ENCODE measurements around the gene PSMB3.
A peak's percentile ranks its signal among the peaks of the same experiment; 100 is the strongest.

The PSMB3 gene

DNA sequence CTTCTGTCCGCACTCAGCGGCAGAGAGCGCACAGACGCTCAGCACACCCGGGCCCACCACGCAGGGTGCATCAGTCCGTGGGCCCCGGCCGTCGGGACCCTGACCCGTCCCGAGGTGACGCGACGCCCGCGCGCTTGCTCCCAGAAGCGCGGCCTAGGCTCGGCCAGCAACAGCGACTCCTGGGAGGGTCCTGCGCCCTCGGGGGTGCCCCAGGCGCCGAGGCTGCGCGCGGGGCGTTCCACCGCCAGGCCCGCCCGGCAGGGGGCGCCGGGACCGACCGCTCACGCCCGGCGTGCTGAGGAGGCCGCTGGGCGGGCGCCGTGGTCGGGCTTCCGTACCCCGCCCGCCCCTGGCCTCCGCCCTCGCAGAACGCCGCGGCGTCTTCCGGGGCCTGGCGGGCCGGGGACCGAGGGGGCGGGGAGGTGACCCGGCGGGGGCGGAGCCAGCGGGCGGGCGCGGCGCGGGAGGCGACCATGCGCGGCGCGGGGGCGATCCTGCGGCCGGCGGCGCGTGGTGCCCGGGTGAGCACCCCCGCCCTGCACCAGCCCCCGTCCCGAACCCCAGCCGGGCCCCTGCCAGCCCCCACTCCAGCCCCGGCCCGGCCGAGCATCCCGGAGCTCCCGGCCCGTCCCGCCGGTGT lies 22.5 kb upstream of the PSMB3 start, which contains the start of gene CISD3 (continued):
- TF ChIP-seq, protein P1, sequence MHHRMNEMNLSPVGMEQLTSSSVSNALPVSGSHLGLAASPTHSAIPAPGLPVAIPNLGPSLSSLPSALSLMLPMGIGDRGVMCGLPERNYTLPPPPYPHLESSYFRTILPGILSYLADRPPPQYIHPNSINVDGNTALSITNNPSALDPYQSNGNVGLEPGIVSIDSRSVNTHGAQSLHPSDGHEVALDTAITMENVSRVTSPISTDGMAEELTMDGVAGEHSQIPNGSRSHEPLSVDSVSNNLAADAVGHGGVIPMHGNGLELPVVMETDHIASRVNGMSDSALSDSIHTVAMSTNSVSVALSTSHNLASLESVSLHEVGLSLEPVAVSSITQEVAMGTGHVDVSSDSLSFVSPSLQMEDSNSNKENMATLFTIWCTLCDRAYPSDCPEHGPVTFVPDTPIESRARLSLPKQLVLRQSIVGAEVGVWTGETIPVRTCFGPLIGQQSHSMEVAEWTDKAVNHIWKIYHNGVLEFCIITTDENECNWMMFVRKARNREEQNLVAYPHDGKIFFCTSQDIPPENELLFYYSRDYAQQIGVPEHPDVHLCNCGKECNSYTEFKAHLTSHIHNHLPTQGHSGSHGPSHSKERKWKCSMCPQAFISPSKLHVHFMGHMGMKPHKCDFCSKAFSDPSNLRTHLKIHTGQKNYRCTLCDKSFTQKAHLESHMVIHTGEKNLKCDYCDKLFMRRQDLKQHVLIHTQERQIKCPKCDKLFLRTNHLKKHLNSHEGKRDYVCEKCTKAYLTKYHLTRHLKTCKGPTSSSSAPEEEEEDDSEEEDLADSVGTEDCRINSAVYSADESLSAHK (tag by site-specific recombination; IDR thresholded peaks at IDR 0.05), result no peak
- TF ChIP-seq, protein P2, sequence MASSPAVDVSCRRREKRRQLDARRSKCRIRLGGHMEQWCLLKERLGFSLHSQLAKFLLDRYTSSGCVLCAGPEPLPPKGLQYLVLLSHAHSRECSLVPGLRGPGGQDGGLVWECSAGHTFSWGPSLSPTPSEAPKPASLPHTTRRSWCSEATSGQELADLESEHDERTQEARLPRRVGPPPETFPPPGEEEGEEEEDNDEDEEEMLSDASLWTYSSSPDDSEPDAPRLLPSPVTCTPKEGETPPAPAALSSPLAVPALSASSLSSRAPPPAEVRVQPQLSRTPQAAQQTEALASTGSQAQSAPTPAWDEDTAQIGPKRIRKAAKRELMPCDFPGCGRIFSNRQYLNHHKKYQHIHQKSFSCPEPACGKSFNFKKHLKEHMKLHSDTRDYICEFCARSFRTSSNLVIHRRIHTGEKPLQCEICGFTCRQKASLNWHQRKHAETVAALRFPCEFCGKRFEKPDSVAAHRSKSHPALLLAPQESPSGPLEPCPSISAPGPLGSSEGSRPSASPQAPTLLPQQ (tag by site-specific recombination; IDR thresholded peaks at IDR 0.05), result peak; percentile 93
- TF ChIP-seq ZNF416 (tag by site-specific recombination; IDR thresholded peaks at IDR 0.05), result no peak
- no peak for TF ChIP-seq ZNF791 (tag by site-specific recombination; IDR thresholded peaks at IDR 0.05)
- no peak for TF ChIP-seq ZNF157 (tag by site-specific recombination; IDR thresholded peaks at IDR 0.05)
- no peak; the same call in 1 of the 2 replicates for TF ChIP-seq ZNF335 (tag by site-specific recombination; conservative IDR thresholded peaks at IDR 0.05)
- no peak for TF ChIP-seq ZNF426 (tag by site-specific recombination; IDR thresholded peaks at IDR 0.05)
- TF ChIP-seq ZNF555 (tag by site-specific recombination; conservative IDR thresholded peaks at IDR 0.05), result no peak
- no peak for TF ChIP-seq ZNF202 (tag by site-specific recombination; IDR thresholded peaks at IDR 0.05; ENCODE audit: borderline replicate concordance)
- TF ChIP-seq, protein P3, sequence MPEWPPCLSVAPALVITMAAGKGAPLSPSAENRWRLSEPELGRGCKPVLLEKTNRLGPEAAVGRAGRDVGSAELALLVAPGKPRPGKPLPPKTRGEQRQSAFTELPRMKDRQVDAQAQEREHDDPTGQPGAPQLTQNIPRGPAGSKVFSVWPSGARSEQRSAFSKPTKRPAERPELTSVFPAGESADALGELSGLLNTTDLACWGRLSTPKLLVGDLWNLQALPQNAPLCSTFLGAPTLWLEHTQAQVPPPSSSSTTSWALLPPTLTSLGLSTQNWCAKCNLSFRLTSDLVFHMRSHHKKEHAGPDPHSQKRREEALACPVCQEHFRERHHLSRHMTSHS (tag by site-specific recombination; IDR thresholded peaks at IDR 0.05), result no peak
- TF ChIP-seq ZNF155 (tag by site-specific recombination; IDR thresholded peaks at IDR 0.05), result no peak
- no peak for TF ChIP-seq ZNF530 (tag by site-specific recombination; IDR thresholded peaks at IDR 0.05; ENCODE audit: low read depth)
- TF ChIP-seq ZNF549 (tag by site-specific recombination; IDR thresholded peaks at IDR 0.05), result no peak
- no peak for TF ChIP-seq ZNF16 (tag by site-specific recombination; IDR thresholded peaks at IDR 0.05; ENCODE audit: low read depth)
- TF ChIP-seq ZNF623 (tag by site-specific recombination; IDR thresholded peaks at IDR 0.05), result no peak
- peak; percentile 63; the same call in 1 of the 2 replicates for TF ChIP-seq MEIS1 (CRISPR knock-in tag; IDR thresholded peaks at IDR 0.05; ENCODE audit: borderline replicate concordance)

DNA sequence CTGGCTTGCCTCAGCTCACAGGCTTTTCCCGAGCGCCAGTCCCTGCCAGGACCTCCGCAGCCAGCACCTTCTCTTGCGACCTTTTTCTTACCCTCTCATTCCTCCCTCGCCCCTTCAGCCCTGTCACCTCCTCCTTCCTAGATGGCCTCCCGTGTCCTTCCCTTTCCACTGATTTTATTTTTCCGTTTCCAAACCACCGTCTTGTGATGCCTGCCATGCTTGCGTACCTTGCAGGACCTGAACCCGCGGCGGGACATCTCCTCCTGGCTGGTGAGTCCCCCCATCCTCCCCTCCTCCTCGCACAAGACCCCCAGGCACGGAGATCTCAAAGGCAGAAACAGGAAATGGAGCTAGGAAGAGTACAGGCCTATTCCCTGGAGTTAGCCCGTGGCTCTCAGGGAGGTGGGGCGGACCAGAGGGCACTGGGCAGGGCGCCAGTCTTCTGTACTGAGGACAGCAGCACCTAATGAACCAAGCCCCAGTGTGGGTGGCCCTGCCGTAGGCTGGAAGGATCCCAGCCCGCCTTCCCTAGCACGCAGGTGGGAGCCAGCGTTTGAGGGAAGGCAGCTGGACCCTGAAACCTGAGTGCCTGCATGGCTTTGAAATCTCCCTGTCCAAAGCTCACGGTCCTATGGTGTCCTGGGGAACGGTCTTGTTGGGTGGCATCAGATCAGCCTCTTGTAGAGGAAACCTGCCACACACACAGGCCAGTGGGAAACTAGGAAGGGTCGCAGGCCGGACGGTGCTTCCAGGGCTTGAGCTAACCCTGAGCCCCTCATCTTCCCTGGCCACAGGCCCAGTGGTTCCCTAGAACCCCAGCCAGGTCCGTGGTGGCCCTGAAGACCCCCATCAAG lies 21.8 kb upstream of the PSMB3 start:
- H3K4me1 ChIP-seq (ENCODE audit: control insufficient read depth, insufficient read depth, low read length), result peaks cover 5% of the 10 kb centered on the region
- peak overlapping the region; percentile 67 for H3K27ac ChIP-seq (ENCODE audit: extremely low read depth, low read depth, low read length)
- POLR2A ChIA-PET, result interaction anchor here (0.7 to 2.3 kb wide), 17 partner anchors 11 to 54 kb away, joined by 3 to 18 read pairs (median 4); partner anchors contain the start of genes MLLT6 and PSMB3
- CTCF ChIA-PET, result interaction anchor here (0.5 to 3.1 kb wide), 20 partner anchors 9 to 999 kb away, joined by 3 to 17 read pairs (median 4); partner anchors contain the start of gene MLLT6
- H3K9me3 ChIP-seq (ENCODE audit: control insufficient read depth, insufficient read depth, low read depth, low read length), result no peaks in the 10 kb centered on the region
- peak overlapping the region; percentile 67 for H3K4me3 ChIP-seq (ENCODE audit: low read depth, low read length)
- peaks cover 10 to 45% of the 10 kb centered on the region in 2 experiments for H3K36me3 ChIP-seq (ENCODE audit: control insufficient read depth in 2 of 2, insufficient read depth in 1 of 2, low read length in 2 of 2)
- TF ChIP-seq BCL11B (tag by site-specific recombination; IDR thresholded peaks at IDR 0.05; ENCODE audit: low read depth) (peak; percentile 20; the same call in 1 of the 2 replicates), ZNF529 (tag by site-specific recombination; IDR thresholded peaks at IDR 0.05; ENCODE audit: insufficient replicate concordance) (no peak), ZNF121 (tag by site-specific recombination; IDR thresholded peaks at IDR 0.05) (no peak), GLI4 (tag by site-specific recombination; IDR thresholded peaks at IDR 0.05) (peak; percentile 81), ZNF548 (tag by site-specific recombination; IDR thresholded peaks at IDR 0.05) (no peak), ZBTB7A (tag by site-specific recombination; IDR thresholded peaks at IDR 0.05; ENCODE audit: low read depth) (peak; percentile 39; the same call in 1 of the 2 replicates), ZSCAN30 (tag by site-specific recombination; IDR thresholded peaks at IDR 0.05) (no peak), ZNF561 (tag by site-specific recombination; IDR thresholded peaks at IDR 0.05; ENCODE audit: borderline replicate concordance) (no peak), ZNF366 (tag by site-specific recombination; conservative IDR thresholded peaks at IDR 0.05) (peak; percentile 71), GLIS2 (tag by site-specific recombination; IDR thresholded peaks at IDR 0.05) (peak; percentile 66), IKZF3 (tag by site-specific recombination; IDR thresholded peaks at IDR 0.05) (peak; percentile 74), SALL2 (tag by site-specific recombination; IDR thresholded peaks at IDR 0.05; ENCODE audit: borderline replicate concordance) (no peak), ZNF394 (tag by site-specific recombination; IDR thresholded peaks at IDR 0.05; ENCODE audit: borderline replicate concordance) (no peak), ZNF10 (tag by site-specific recombination; IDR thresholded peaks at IDR 0.05) (no peak; the same call in 1 of the 2 replicates), ZFP69B (tag by site-specific recombination; IDR thresholded peaks at IDR 0.05) (peak; percentile 61; the same call in 1 of the 2 replicates), ZSCAN16 (tag by site-specific recombination; IDR thresholded peaks at IDR 0.05) (no peak)

Measured in HEK293 (cell line).